HepG2 (cell line): ENCODE results near the gene LCN12. TPM values are rescaled to one million over a fixed set of nuclear protein-coding genes. Genes with fewer than 3 reads are reported as not detected.

Experiments
- BORCS8-MEF2B ChIP-seq: sonication (generic); formaldehyde crosslinking; IDR thresholded peaks from 2 replicates; pipeline ENCODE4 v1.8.0; 2022; ENCODE audit warnings: mild to moderate bottlenecking, missing genetic modification reagents
- GABPA ChIP-seq, 2 experiments: IDR thresholded peaks; 2 replicates each; pipeline ENCODE4 v1.6.1; 2011 to 2016; ENCODE audit warnings: low read depth in 2 of 2, low read length in 1 of 2, missing biosample characterization in 1 of 2, missing genetic modification characterization in 1 of 2
- GABPB1 ChIP-seq: IDR thresholded peaks from 2 replicates; pipeline ENCODE4 v1.6.1; 2016; ENCODE audit warnings: mild to moderate bottlenecking, missing genetic modification reagents, moderate library complexity, missing compliant biosample characterization
- HNF1B ChIP-seq: sonication (generic); formaldehyde crosslinking; IDR thresholded peaks from 2 replicates; pipeline ENCODE4 v1.5.1; 2020; ENCODE audit warnings: mild to moderate bottlenecking, moderate library complexity, missing genetic modification reagents
- KAT7 ChIP-seq: IDR thresholded peaks from 2 replicates; pipeline ENCODE4 v1.6.1; 2018; ENCODE audit warnings: borderline replicate concordance, missing compliant biosample characterization
- KAT8 ChIP-seq: IDR thresholded peaks from 2 replicates; pipeline ENCODE4 v1.6.1; 2016; ENCODE audit warnings: missing genetic modification reagents, missing compliant biosample characterization
- MAX ChIP-seq: IDR thresholded peaks from 2 replicates; pipeline ENCODE4 v1.6.1; 2012; ENCODE audit warnings: inconsistent platforms
- NONO ChIP-seq, 2 experiments: fragments of 450-650 bp in 1 of 2; sonication (generic) in 1 of 2; formaldehyde crosslinking in 1 of 2; IDR thresholded peaks in 1 of 2; conservative IDR thresholded peaks in 1 of 2; 2 replicates each; pipeline versions ENCODE4 v1.6.1 to v1.8.0; 2017 to 2022; ENCODE audit warnings: mild to moderate bottlenecking in 1 of 2, missing genetic modification reagents in 1 of 2, moderate library complexity in 1 of 2
- RARA ChIP-seq: IDR thresholded peaks from 2 replicates; pipeline ENCODE4 v1.6.1; 2016; ENCODE audit warnings: missing genetic modification reagents, missing compliant biosample characterization
- SMAD3 ChIP-seq: sonication (generic); formaldehyde crosslinking; IDR thresholded peaks from 2 replicates; pipeline ENCODE4 v1.4.0; 2020; ENCODE audit warnings: missing genetic modification reagents
- TP53 ChIP-seq: sonication (generic); formaldehyde crosslinking; conservative IDR thresholded peaks from 2 replicates; pipeline ENCODE4 v1.4.0; 2020; ENCODE audit warnings: missing genetic modification reagents
- YY1 ChIP-seq: IDR thresholded peaks from 2 replicates; pipeline ENCODE4 v1.6.1; 2011; ENCODE audit warnings: low read length, low read depth, moderate library complexity, mild to moderate bottlenecking; ENCODE audit not compliant: insufficient read depth, insufficient replicate concordance
- ZKSCAN1 ChIP-seq: fragments of 150-350 bp; IDR thresholded peaks from 2 replicates; pipeline ENCODE4 v1.6.1; 2014; ENCODE audit warnings: low read length
- ZNF30 ChIP-seq: sonication (generic); formaldehyde crosslinking; IDR thresholded peaks from 2 replicates; pipeline ENCODE4 v1.5.0; 2020; ENCODE audit warnings: mild to moderate bottlenecking, missing genetic modification reagents
- ZNF33A ChIP-seq: sonication (generic); formaldehyde crosslinking; IDR thresholded peaks from 2 replicates; pipeline ENCODE4 v1.5.1; 2020; ENCODE audit warnings: missing genetic modification reagents, mild to moderate bottlenecking, moderate library complexity, borderline replicate concordance
- ZNF496 ChIP-seq: sonication (generic); formaldehyde crosslinking; IDR thresholded peaks from 2 replicates; pipeline ENCODE4 v1.8.1; 2023; ENCODE audit warnings: mild to moderate bottlenecking, moderate library complexity, missing genetic modification reagents; ENCODE audit not compliant: insufficient replicate concordance
- ZNF589 ChIP-seq: sonication (generic); formaldehyde crosslinking; conservative IDR thresholded peaks from 2 replicates; pipeline ENCODE4 v1.8.0; 2022; ENCODE audit warnings: mild to moderate bottlenecking, moderate library complexity, missing genetic modification reagents
- ZNF615 ChIP-seq: sonication (generic); formaldehyde crosslinking; IDR thresholded peaks from 2 replicates; pipeline ENCODE4 v1.5.0; 2020; ENCODE audit warnings: mild to moderate bottlenecking, missing genetic modification reagents, borderline replicate concordance
- ZNF746 ChIP-seq: sonication (generic); formaldehyde crosslinking; IDR thresholded peaks from 2 replicates; pipeline ENCODE4 v1.8.0; 2022; ENCODE audit warnings: mild to moderate bottlenecking, missing genetic modification reagents
- ZNF776 ChIP-seq: sonication (generic); formaldehyde crosslinking; IDR thresholded peaks from 2 replicates; pipeline ENCODE4 v1.4.0; 2020; ENCODE audit warnings: mild to moderate bottlenecking, missing genetic modification reagents
- polyA plus RNA-seq, 8 experiments: library from polyadenylated mRNA; depleted of rRNA in 3 of 8; stranded (reverse) in 7 of 8; unstranded in 1 of 8; fragments of >200 nt; fragmentation: Illumina TruSeq in 4 of 8; extraction: Trizol in 4 of 8; gene quantifications; 2 replicates each; pipeline versions ENCODE4 v1.2.1 to v1.2.3, GENCODE V29; 2011 to 2016; ENCODE audit warnings: low read depth in 4 of 8, missing spikeins in 1 of 8, mixed read lengths in 1 of 8; ENCODE audit not compliant: insufficient read depth in 1 of 8
- total RNA-seq, 5 experiments: library from RNA; depleted of rRNA; stranded (reverse); fragments of >200 nt; fragmentation: Illumina TruSeq; extraction: Trizol; gene quantifications; 2 replicates each; pipeline ENCODE4 v1.2.3, GENCODE V29; 2016; ENCODE audit warnings: low read depth in 1 of 5
- TF ChIP-seq, protein P1 (sequence below): sonication (generic); formaldehyde crosslinking; IDR thresholded peaks from 2 replicates; pipeline ENCODE4 v1.4.0; 2020; ENCODE audit warnings: missing genetic modification reagents
- TF ChIP-seq, protein P2 (sequence below): sonication (generic); formaldehyde crosslinking; IDR thresholded peaks from 2 replicates; pipeline ENCODE4 v1.8.0; 2022; ENCODE audit warnings: mild to moderate bottlenecking, missing genetic modification reagents, moderate library complexity
- TF ChIP-seq, protein P3 (sequence below): sonication (generic); formaldehyde crosslinking; IDR thresholded peaks from 2 replicates; pipeline ENCODE4 v1.4.0; 2020; ENCODE audit warnings: mild to moderate bottlenecking, missing genetic modification reagents
- TF ChIP-seq, protein P4 (sequence below): sonication (generic); formaldehyde crosslinking; IDR thresholded peaks from 2 replicates; pipeline ENCODE4 v1.5.1; 2020; ENCODE audit warnings: missing genetic modification reagents, mild to moderate bottlenecking, borderline replicate concordance

Gene LCN12
- total and polyA plus RNA-seq, 2 of the 13 experiments (the other 11 are each of a cell fraction or from before 2014, with no cell fraction given): 3.4 to 6.9 TPM

DNA sequence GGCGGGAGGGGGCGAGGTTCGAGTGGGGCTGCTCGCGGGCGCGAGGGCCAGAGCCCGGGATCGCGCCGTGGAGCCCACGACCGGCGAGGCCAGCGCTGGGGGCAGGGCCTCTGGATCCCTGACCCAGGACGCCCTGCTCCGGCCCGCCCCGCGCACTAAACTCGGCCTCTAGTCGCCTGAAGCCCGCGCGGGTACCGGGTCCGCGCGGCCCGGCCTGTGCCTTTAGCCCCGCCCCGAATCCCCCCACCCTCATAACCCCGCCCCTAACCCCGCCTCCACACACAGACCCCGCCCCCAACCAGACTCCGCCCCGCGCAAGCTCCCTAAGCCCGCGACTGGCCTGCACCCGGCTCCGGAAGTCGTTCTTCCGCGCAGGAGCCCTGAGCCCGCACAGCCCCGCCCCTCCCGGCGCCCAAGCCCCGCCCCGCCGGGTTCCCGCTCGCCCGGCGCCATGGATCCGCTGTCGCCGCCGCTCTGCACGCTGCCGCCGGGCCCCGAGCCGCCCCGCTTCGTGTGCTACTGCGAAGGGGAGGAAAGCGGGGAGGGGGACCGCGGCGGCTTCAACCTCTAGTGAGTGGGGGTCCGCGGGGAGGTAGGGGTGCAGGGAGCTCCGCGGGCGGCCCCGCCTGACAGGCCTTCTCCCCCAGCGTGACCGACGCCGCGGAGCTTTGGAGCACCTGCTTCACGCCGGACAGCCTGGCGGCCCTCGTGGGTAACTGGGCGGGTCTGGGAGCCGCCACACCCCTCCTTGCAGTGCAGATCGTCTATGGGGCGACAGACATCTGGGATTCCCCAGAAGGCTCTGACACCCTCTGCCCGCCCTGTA lies 40.1 kb downstream of the LCN12 start, which contains the start of gene PAXX (continued):
- 0 out of 2 replicates have a peak, but pooled peaks have one; percentile 52 for TF ChIP-seq ZNF589 (CRISPR knock-in tag)
- TF ChIP-seq, protein P1, sequence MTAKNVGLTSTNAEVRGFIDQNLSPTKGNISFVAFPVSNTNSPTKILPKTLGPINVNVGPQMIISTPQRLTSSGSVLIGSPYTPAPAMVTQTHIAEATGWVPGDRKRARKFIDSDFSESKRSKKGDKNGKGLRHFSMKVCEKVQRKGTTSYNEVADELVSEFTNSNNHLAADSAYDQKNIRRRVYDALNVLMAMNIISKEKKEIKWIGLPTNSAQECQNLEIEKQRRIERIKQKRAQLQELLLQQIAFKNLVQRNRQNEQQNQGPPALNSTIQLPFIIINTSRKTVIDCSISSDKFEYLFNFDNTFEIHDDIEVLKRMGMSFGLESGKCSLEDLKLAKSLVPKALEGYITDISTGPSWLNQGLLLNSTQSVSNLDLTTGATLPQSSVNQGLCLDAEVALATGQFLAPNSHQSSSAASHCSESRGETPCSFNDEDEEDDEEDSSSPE: peak; percentile 72
- TF ChIP-seq, protein P2, sequence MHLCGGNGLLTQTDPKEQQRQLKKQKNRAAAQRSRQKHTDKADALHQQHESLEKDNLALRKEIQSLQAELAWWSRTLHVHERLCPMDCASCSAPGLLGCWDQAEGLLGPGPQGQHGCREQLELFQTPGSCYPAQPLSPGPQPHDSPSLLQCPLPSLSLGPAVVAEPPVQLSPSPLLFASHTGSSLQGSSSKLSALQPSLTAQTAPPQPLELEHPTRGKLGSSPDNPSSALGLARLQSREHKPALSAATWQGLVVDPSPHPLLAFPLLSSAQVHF (CRISPR knock-in tag): peak; percentile 61; the same call in 1 of the 2 replicates
- no peak for TF ChIP-seq ZNF33A (CRISPR knock-in tag)
- TF ChIP-seq YY1: peak; percentile 72
- TF ChIP-seq, protein P3, sequence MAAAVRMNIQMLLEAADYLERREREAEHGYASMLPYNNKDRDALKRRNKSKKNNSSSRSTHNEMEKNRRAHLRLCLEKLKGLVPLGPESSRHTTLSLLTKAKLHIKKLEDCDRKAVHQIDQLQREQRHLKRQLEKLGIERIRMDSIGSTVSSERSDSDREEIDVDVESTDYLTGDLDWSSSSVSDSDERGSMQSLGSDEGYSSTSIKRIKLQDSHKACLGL (CRISPR knock-in tag): peak; percentile 61; the same call in 1 of the 2 replicates
- TF ChIP-seq BORCS8-MEF2B: peak; percentile 58; the same call in 1 of the 2 replicates
- TF ChIP-seq MAX: peak; percentile 86
- TF ChIP-seq HNF1B (CRISPR knock-in tag): no peak
- no peak for TF ChIP-seq TP53 (CRISPR knock-in tag)
- TF ChIP-seq KAT7 (CRISPR knock-in tag): 0 out of 2 replicates have a peak, but pooled peaks have one; percentile 43
- TF ChIP-seq SMAD3 (CRISPR knock-in tag): no peak
- TF ChIP-seq ZNF30 (CRISPR knock-in tag): 0 out of 2 replicates have a peak, but pooled peaks have one; percentile 35
- no peak for TF ChIP-seq RARA
- TF ChIP-seq KAT8 (CRISPR knock-in tag): no peak
- TF ChIP-seq NONO (IDR thresholded peaks at IDR 0.05): no peak
- TF ChIP-seq NONO (CRISPR knock-in tag; conservative IDR thresholded peaks at IDR 0.05): peak; percentile 47; the same call in 1 of the 2 replicates
- 0 out of 2 replicates have a peak, but pooled peaks have one; percentile 17 for TF ChIP-seq ZNF746 (CRISPR knock-in tag)
- no peak for TF ChIP-seq ZKSCAN1
- TF ChIP-seq GABPB1 (CRISPR knock-in tag): peak; percentile 79
- TF ChIP-seq GABPA (IDR thresholded peaks at IDR 0.05; ENCODE audit: low read depth, low read length): peak; percentile 38
- TF ChIP-seq GABPA (CRISPR knock-in tag; IDR thresholded peaks at IDR 0.05; ENCODE audit: low read depth): no peak; the same call in 1 of the 2 replicates
- no peak for TF ChIP-seq ZNF615 (CRISPR knock-in tag)
- no peak for TF ChIP-seq ZNF776 (CRISPR knock-in tag)
- TF ChIP-seq, protein P4, sequence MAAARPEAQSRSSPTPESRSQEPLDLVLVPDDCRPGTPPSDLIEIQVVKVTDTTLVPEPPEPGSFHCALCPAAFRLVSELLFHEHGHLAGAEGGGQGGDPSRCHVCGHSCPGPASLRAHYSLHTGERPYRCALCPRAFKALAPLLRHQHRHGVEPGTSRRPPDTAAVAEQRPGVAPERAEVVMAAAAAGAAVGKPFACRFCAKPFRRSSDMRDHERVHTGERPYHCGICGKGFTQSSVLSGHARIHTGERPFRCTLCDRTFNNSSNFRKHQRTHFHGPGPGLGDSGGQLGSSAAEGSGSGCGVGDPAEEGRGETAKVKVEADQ (CRISPR knock-in tag): 0 out of 2 replicates have a peak, but pooled peaks have one; percentile 63
- no peak for TF ChIP-seq ZNF496 (CRISPR knock-in tag)
